WTC11 (cell line): ENCODE measurements around the gene EIF4ENIF1.

Experiments used
- ATF6 ChIP-seq: sonication (generic); formaldehyde crosslinking; IDR thresholded peaks from 2 replicates; pipeline ENCODE4 v1.8.1; 2023; ENCODE audit warnings: mild to moderate bottlenecking, missing genetic modification reagents
- CREM ChIP-seq: sonication (generic); formaldehyde crosslinking; IDR thresholded peaks from 2 replicates; pipeline ENCODE4 v1.8.1; 2022; ENCODE audit warnings: mild to moderate bottlenecking, missing genetic modification reagents, moderate library complexity
- CTCF ChIP-seq: fragments of 200-600 bp; IDR thresholded peaks from 2 replicates; pipeline ENCODE4 v1.8.0; 2022; ENCODE audit warnings: antibody characterized with exemption
- ETV6 ChIP-seq: sonication (generic); formaldehyde crosslinking; IDR thresholded peaks from 2 replicates; pipeline ENCODE4 v1.8.1; 2022; ENCODE audit warnings: mild to moderate bottlenecking, missing genetic modification reagents
- FOXP1 ChIP-seq: sonication (generic); formaldehyde crosslinking; IDR thresholded peaks from 2 replicates; pipeline ENCODE4 v1.8.0; 2022; ENCODE audit warnings: missing genetic modification reagents, mild to moderate bottlenecking, moderate library complexity, borderline replicate concordance
- RORB ChIP-seq: fragments of 250-450 bp; sonication (Bioruptor Pico); IDR thresholded peaks from 2 replicates; pipeline ENCODE4 v1.9.0; 2021; ENCODE audit warnings: mild to moderate bottlenecking
- SP1 ChIP-seq: sonication (generic); formaldehyde crosslinking; conservative IDR thresholded peaks from 2 replicates; pipeline ENCODE4 v1.8.1; 2022; ENCODE audit warnings: missing genetic modification reagents
- USF2 ChIP-seq: sonication (generic); formaldehyde crosslinking; IDR thresholded peaks from 2 replicates; pipeline ENCODE4 v1.8.1; 2023; ENCODE audit warnings: mild to moderate bottlenecking, missing genetic modification reagents, moderate library complexity
- ZNF121 ChIP-seq: sonication (generic); formaldehyde crosslinking; IDR thresholded peaks from 2 replicates; pipeline ENCODE4 v1.8.0; 2023; ENCODE audit warnings: missing genetic modification reagents
- TF ChIP-seq, protein P1 (sequence below): sonication (generic); formaldehyde crosslinking; IDR thresholded peaks from 2 replicates; pipeline ENCODE4 v1.8.0; 2023; ENCODE audit warnings: mild to moderate bottlenecking, missing genetic modification reagents
- TF ChIP-seq, protein P2 (sequence below): fragments of 250-450 bp; sonication (Bioruptor Pico); IDR thresholded peaks from 2 replicates; pipeline ENCODE4 v1.8.0; 2021; ENCODE audit warnings: mild to moderate bottlenecking

DNA sequence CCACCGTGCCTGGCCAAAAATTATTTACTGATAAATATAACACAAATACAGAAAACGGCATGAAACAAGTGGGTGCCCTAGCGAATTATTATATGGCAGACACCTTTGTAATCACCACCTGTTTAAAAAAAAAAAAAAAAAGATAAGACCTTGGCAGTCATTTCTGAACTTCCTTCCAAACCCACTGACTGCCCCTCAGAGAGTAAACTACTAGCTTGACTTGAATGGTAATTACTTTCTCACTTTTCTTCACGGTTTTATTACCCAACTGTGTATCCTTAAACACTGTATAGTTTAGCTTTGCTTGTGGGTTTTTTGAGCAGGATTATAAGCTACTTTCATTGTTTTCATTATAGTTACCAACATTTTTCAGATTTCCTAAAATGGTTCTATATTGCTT, 30.4 kb upstream of the EIF4ENIF1 start:
- TF ChIP-seq, protein P1, sequence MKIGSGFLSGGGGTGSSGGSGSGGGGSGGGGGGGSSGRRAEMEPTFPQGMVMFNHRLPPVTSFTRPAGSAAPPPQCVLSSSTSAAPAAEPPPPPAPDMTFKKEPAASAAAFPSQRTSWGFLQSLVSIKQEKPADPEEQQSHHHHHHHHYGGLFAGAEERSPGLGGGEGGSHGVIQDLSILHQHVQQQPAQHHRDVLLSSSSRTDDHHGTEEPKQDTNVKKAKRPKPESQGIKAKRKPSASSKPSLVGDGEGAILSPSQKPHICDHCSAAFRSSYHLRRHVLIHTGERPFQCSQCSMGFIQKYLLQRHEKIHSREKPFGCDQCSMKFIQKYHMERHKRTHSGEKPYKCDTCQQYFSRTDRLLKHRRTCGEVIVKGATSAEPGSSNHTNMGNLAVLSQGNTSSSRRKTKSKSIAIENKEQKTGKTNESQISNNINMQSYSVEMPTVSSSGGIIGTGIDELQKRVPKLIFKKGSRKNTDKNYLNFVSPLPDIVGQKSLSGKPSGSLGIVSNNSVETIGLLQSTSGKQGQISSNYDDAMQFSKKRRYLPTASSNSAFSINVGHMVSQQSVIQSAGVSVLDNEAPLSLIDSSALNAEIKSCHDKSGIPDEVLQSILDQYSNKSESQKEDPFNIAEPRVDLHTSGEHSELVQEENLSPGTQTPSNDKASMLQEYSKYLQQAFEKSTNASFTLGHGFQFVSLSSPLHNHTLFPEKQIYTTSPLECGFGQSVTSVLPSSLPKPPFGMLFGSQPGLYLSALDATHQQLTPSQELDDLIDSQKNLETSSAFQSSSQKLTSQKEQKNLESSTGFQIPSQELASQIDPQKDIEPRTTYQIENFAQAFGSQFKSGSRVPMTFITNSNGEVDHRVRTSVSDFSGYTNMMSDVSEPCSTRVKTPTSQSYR = no peak
- TF ChIP-seq SP1 (CRISPR knock-in tag) (no peak), CREM (no peak), RORB (CRISPR knock-in tag) (no peak), ETV6 (CRISPR knock-in tag) (no peak), ATF6 (CRISPR knock-in tag) (no peak), FOXP1 (CRISPR knock-in tag) (no peak), CTCF (no peak), ZNF121 (CRISPR knock-in tag) (no peak), USF2 (CRISPR knock-in tag) (no peak)
- TF ChIP-seq, protein P2, sequence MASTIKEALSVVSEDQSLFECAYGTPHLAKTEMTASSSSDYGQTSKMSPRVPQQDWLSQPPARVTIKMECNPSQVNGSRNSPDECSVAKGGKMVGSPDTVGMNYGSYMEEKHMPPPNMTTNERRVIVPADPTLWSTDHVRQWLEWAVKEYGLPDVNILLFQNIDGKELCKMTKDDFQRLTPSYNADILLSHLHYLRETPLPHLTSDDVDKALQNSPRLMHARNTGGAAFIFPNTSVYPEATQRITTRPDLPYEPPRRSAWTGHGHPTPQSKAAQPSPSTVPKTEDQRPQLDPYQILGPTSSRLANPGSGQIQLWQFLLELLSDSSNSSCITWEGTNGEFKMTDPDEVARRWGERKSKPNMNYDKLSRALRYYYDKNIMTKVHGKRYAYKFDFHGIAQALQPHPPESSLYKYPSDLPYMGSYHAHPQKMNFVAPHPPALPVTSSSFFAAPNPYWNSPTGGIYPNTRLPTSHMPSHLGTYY (CRISPR knock-in tag) = no peak
